Left colon (tissue), 2 donors: ENCODE data around the gene SFI1. TPM values are rescaled to one million over a fixed set of nuclear protein-coding genes. Genes with fewer than 3 reads are reported as not detected.

ENCODE experiments used
- ATAC-seq: fragments of 200-7000 bp; cut with Tn5 transposase; one replicate; pipeline ENCODE4 v1.9.1; 2020; ENCODE audit warnings: mild to moderate bottlenecking, moderate library complexity
- DNase-seq, 2 donors: peaks; one replicate each; pipeline ENCODE4 v3.0.0-alpha.2; 2020
- intact Hi-C, 2 donors: fragments of 100-400 bp; cut with DNase I in 1 of 2; cut with micrococcal nuclease in 1 of 2; formaldehyde crosslinking; loops; one replicate each; pipeline versions ENCODE4 v1.11.2 to v1.14.0; 2022; cut with DNase I, micrococcal nuclease
- total RNA-seq, 2 donors: library from RNA; stranded (reverse); fragmentation: NEBNext Ultra II Directional; extraction: Animal tissue kit (Norgen Biotek cat#: 25700); gene quantifications; one replicate each; pipeline ENCODE4 v1.2.1, GENCODE V29; 2021
- donor health status: DM: no; HTN: no; CAD: no.
- donor health status: DM: yes; HTN: yes; CAD: no.

Gene SFI1
- total RNA-seq, 2 donors from 2014 or later, result 39.9 to 40.3 TPM

DNA sequence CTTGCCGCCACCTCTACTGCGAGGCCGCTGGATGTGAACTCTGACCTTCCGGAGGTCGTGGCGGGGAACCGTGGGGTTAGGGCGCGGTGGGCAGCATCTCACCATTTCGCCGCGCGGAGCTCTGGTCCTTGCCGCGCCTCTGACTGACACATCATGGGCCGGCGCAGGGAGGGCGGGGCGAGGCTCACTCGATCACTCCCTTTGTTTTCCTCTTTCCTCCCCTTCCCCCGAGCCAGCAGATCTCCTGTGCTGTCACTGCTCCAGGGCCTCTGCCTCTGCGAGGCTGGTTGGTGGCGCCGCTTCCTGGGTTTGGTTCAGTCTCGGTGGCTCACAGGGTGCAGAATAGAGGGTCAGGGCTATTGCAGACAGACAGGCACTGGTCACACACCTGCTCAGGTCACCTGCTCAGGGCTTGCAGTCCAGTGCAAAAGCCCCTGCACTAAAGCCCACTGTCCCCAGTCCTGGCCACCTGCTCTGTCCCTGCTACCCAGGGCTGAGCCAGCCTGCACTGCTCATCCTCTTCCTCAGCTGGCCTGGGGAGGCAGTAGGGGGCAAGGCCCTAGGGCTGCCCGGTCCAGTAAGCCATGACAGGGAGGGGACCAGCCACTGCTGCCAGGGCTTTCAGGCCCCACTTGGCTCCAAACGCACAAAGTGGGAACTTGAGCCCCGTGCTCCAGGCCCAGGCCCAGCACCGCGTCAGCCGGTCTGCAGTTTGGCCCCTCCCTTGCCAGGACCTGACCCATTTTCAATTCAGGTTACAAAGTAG lies 129.5 kb downstream of the SFI1 start:
- ATAC-seq, result no peak
- intact Hi-C loops, result no loop called here
- peak in 1 of 2 donors; percentile 43 for DNase-seq

DNA sequence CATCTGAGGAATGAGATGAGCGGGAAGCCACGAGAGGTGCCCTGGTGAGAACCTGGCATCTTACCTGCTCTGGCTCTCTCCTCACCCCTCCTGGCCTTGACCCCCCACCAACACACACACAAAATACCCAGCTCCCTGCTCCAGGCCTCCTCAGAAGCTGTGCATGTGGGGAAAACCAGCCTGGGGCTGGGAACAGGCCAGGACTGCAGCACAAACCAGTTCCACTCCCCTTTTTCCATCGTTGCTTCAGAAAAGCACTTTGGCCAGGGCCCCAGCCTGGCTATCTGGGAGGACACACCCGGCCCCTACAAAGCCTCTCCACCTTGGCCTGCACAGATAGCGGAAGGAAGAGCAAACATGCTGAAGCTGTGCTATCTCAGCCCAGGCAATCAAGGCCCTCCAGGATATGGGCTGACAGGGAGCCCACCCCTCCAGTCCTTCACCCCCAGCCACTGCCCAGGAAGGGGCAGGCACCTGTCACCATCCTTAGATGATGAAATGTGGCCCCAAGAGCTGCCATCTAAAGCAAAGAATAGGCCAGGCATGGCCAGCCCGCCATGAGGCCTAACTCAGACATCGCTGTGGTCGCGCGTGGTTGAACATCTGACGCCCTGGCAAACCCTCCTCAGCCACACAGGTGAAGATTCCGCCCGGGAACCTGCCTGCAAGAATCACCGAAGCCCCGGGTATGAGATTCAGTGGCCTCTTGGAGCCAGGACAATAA lies 130.3 kb downstream of the SFI1 start:
- DNase-seq, result no peak
- intact Hi-C loops, result no loop called here
- no peak for ATAC-seq

DNA sequence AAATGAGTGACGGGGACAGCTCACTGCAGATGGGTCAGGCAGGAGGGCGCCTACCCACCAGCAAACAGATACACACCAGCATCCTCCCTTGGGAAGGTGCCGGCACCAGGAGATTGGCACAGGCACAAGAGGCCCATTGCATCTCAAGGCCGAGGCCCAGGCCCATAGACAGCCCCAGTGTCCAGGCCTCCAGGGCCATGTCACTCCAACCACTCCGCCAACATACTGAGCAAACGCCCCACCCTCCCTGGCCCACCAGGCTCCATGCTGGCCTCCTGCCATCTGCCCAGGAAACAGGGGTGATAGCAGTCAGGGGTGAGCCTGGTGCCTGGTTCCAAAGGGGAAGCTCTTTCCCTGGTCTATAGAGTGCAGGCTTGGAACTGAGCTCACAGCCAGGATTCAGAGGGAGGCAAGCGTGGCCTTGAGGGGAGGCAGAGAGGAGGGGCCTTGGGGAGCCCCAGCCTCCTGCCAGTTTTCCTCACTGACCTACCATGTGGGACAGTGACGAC lies 130.9 kb downstream of the SFI1 start:
- intact Hi-C loops, result no loop called here
- DNase-seq (no peak), ATAC-seq (no peak)

DNA sequence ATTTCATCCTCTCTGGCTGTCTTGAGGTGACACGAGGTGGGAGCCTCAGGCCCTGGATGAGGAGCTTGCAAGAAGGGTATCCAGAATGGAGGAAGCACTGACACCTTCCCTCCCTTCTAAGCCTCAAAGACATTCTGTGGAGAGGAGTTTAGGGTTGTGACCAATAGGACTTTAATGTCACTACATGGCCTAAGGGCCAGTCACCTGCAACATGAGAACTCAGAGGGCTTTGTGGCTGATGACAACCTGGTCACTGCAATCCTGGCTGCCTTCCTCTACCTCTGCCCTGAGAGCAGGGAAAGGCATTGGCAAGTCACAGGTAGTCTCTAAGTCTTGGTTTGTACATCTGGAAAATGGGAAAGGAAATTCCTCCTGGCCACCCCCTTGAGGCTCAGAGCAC lies 132.0 kb downstream of the SFI1 start:
- ATAC-seq, result no peak
- DNase-seq, result no peak
- intact Hi-C loops, result no loop called here

DNA sequence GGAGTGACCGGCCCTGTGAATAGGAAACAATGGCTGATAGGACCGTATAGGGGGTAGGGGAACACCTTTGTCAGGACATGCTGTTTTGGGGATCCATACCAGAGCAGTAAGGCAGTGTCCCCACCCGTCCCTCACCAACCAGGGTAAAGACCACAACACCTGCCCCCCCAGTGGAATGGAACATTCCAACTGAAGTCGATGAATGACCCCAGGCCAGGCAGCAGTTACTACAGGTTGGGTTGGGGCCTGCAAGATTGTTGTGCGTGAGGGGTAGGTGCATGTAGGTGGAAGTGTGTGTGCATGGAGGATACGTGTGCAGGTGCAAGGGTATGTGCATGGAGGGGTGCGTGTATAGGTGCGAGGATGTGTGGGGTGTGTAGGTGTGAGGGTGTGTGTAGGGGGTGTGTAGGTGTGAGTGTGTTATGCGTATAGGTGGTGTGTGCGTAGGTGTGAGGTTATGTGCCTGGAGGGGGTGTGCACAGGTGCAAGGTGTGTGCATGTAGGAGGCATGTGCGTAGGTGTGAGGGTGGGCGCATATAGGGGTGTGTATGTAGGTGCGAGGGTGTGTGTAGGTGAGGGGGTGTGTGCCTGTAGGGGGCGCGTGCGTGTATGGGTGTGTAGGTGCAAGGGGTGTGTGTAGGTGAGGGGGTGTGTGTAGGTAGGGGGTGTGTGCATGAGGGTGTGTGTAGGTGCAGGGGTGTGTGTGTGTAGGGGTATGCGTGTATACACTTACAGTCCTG lies 132.8 kb downstream of the SFI1 start:
- intact Hi-C loops, result no loop called here
- DNase-seq (no peak), ATAC-seq (no peak)

DNA sequence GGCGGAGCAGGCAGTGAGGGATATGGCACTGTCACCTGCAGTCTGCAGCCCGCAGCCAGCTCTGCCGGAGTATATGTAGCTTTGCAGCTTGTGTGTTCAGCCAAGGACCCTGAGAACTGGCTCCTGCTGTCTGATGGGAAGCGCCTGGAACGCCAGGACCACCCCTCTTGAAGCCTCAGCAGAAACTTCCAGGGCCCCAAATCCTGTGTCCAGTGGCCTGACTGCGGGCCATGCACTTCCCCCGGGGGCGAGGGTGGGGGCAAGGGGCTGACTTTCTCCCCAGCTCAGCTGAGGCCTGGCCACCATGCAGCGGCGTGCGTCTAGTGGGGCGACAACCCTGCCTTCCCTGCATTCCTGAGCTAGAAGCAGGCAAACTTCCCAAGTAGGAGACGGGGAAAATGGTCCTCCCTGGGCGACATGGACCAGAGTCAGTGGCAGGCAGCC lies 133.4 kb downstream of the SFI1 start:
- ATAC-seq (no peak), DNase-seq (no peak)
- intact Hi-C loops, result loop anchor here in 1 of 2 donors (5.0 kb wide), 1 partner anchor 72 kb away; no protein-coding TSS in a partner anchor

DNA sequence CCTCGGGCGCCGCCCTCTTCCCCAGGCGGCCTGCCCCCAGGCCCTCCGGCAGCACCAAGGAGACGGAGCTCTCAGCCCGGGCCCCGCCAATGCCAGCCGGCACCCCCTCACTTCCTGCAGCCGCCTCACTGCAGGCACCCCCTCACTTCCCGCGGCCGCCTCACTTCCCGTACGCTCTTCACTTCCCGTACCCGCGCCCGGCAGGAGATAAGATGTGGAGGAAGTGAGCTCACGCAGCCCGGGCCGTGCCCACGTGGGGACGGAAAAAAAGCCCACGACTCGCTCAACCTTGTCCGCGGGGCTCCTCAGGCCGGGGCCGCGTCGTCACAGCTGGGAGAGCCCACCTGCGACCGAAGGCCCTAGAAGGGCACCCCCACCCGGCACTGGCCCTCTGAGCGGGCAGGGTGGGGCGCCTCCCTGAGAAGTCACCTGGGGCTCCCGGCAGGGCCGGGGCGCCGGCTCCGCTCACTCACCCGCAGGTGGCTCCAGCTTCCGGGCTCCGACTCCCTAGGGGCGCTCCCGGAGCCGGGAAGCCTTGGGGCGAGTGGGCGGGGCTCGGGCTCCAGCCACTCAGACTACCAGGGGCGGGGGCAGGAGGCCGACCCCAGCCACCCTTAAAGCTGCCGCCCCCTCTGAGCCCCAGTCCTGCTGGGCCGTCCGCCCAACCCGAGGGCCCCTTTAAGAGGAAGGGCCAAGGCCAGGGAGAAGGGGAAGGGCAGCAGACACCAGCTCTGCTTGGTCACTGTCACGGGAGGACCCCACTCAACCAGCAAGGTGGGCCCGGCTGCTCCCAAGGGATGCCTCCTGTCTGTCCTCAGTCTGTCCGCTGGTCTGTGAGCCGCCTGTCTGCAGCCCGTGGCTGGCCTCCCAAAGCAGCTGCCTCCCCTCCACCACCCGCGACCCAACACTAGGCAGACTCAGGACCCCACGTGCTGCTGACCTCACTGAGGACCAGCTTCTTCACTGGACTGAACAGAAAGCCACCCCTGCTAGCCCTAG lies 134.3 kb downstream of the SFI1 start:
- ATAC-seq, result peak; percentile 71
- DNase-seq, result peak; percentile 78 to 85
- intact Hi-C loops, result loop anchor here in 1 of 2 donors (5.0 kb wide), 1 partner anchor 73 kb away; no protein-coding TSS in a partner anchor

DNA sequence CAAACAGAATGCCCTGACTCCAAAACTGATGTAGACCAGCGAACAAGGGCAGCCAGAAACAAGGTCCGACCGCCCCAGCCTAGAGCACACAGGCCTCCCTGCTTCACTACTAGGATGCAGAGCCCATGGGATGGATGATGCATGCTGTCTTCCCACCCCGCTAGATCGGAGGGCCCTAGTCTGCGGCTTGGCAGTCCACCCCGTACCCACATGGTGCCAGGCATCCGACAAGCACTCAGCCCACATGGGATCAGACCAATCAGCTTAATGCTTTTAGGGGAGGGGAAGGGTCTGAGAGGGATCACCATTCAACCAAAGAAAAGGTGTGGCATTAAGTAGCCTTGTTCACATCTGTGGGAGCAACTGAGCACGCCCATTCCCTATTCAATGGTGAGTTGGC lies 135.1 kb downstream of the SFI1 start:
- DNase-seq, result no peak
- intact Hi-C loops, result loop anchor here in 1 of 2 donors (5.0 kb wide), 1 partner anchor 74 kb away; no protein-coding TSS in a partner anchor
- ATAC-seq, result no peak

DNA sequence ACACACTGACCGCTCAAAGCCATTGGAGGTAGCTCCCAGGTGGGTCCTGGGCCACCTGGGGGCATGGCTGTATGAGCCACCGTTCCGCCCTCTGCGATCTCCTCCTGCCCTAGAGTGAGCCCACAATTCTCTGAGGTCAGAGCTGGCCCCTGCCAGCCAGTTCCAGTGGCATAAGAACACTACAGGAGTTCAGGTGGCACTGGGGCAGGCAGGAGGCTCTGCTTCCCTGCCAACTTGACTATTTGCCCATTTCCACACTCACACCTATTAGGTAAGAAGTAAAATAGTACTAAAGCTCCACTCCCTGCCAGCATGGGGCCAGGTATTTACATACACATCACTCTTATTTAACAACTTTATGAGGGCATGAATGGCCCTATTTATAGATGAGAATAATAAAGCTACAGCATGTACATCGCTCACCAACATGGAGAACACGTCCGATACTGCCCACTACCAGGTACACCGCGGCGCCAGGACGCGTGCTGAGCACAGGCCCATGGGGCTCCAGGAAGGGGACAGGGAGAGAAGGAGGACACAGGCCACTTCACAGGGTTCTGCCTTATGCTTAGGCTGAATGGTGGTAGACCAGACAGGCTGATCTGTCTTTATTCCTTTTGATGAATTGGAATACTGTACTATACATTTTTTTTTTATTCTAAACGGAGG lies 139.4 kb downstream of the SFI1 start:
- ATAC-seq, result peak; percentile 49
- intact Hi-C loops, result no loop called here
- DNase-seq, result no peak

DNA sequence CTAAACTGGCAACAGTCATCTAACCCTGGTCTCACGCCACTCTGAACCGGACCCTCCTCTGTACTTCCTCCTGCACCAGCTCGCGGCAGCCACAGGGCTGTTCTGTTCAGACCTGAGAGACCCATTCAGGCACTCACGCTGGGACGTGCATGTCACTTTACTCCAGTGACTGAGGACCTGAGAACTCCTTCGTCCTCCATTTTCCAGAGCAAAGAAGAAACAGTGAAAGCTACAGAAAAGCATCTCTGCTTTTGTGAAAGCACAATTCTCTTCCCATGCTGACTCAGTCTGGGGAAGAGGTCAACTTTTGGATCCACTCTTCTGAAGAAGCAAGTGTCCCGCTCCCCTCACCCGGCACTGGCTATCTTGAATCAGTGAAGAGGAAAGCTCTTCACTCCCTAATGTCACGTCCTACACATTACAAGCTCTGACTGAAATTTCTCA lies 141.1 kb downstream of the SFI1 start:
- ATAC-seq (no peak), DNase-seq (peak in 1 of 2 donors; percentile 46)
- intact Hi-C loops, result no loop called here

DNA sequence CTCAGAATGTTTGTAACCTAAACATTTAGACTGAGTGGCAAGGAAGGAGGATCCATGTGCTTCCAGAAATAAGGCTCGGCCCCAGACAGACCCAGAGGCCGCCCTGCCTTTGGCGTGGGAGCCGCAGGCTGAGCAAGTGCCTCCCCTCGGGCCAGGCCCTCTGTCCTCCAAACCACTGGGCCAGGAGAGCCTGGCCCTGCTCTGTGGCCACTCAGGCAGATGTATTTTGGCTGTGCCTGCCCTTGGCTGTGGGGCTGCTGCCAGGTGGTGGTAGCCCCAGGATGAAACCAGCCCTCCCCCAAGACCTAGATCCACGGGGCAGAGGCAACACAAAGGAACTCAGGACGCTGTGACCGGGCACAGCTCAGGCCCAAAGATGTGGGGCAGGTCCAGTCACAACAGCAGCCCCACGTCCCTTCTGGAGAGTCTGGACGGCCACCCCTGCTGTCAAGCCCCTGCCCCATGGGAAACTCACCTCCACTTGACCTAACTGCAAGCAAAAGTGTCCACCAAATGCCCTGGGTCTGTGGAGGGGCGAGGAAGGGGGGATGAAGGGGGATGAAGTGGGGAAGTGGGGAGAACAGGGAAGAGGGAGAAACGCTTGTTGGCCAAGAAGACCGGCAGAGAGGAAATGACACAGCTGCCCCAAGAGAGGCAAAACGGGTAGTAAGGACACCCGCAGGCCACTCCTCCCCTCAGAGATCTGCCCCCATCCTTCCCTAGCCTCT lies 141.7 kb downstream of the SFI1 start:
- intact Hi-C loops, result no loop called here
- no peak for DNase-seq
- no peak for ATAC-seq

DNA sequence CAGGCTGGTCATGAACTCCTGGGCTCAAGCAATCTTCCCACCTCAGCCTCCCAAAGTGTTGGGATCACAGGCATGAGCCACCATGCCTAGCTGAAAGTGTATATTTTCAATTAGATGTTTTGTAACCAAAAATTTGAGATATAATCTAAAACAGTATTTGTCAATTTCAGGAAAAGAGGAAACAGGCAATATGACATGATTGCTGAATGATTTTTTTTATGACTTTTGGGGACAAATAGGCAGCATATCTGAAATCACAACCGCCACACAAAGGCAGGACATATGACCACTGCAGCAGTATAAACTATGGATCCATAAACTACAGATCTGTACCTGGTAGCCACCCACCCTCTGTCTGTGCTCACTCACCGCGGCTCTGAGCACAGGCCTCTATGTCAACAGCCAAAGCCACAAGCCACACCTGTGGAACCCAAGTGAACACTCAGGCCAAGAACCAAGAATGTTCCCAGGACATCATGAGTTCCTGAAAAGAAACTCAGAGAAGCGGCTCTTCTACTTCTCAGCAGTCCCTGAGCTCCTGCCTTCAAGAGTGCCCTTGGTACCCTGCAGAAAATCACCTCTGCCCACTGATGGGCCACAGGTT lies 143.2 kb downstream of the SFI1 start:
- ATAC-seq, result peak; percentile 77
- intact Hi-C loops, result no loop called here
- DNase-seq, result no peak

DNA sequence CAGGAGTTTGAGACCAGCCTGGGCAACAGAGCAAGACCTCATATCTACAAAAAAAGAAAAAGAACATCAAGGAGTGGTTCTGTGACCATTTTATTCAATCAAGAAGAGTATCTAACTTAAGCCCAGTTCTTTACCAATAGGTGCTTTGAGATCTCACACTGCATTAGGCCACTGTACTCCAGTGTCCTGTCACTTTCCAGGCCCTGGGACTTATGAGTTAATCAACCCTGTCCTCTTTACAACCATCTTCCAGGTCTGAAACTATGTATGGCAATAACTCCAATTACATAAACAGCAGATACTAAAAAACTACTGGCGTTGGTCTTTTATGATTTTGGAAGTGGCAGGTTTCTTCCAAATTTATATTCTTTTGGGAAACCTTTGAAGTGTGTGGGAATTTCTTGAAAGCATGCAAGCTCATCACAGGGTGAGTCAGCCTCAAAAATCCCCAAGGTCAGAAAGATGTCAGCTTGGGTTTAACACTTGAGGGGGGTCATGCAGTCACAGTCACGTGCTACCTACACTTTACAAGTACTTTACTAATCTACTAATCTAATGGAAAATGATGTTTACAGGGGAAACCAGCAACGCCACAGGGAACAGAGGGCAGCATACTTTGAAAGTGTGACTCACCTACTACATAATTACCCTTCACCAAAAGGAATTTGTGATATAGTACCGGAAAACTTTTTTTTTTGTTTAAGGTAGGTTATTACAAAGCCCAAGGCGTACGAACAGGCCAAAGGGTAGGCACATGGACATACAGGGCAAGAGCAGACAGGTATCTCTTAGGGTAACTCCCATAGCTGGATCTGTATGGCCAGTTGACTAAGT lies 150.1 kb downstream of the SFI1 start:
- intact Hi-C loops, result no loop called here
- DNase-seq (no peak), ATAC-seq (peak; percentile 83)

DNA sequence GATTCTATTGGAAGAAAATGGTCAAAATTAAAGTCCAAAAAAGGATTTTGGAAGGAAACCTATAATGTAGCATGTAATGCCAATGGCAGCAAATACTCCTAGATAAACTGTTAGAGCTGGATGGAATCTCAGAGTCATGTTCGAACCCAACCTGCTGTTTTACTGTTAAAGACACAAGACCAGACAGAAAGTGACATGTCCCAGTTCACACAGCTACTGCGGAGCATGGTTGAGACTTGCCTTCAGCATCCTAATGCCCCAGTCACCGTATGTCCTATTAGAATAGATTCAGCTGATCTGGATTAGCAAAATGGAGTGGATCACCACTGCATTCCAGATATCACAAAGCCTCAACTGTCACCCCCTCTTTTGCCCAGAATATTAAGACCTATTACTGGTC lies 150.7 kb downstream of the SFI1 start:
- intact Hi-C loops, result no loop called here
- DNase-seq, result no peak
- ATAC-seq, result no peak

DNA sequence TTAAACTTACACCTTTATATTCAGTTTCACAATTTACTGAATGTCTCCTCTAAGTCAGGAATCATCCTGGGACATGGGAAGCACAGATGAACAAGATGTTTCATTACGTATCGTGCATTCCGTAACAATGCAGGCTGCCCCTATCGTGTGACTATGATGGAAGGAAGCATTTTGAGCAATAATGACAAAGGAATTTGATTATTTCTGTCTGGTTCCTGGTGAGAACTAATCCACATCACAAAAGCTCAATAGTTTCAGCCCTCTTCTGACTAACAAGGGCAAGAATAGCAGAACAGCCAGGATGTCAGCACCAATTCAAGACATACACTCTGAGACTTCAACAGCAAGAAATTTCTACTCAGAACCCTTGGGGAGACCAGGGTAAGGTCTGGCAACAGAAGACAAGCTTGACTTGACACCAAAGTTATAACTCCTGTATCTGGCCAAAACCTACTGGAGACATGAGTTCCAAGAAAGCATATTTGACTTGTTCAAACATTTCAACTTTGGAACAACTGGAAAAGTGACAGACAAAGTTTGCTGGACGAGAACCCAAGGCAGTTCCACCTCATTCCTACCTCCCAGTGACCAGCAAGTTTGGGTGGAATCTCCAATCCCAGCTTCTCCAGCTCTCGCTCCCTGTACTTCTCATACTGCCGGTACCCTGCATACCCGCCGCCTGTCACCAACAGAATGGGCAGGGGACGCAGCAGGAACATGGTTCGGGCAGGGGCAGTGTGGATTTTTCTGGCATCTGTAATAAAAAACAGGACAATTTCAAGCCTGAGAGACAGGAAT lies 151.4 kb downstream of the SFI1 start:
- no peak for DNase-seq
- no peak for ATAC-seq
- intact Hi-C loops, result no loop called here
